ENCODE measurements around the gene IFIH1.

The IFIH1 gene

GRCh38 chr2:162257425-162257824, 61.1 kb downstream of the IFIH1 start:
- DNase-seq (ENCODE audit: low spot score) = no peak

- DNase-seq (ENCODE audit: low spot score) = peak; percentile 47
Measured at GRCh38 chr2:162256591-162256991, 61.9 kb downstream of the IFIH1 start.

- DNase-seq (ENCODE audit: low spot score) = no peak
Measured at GRCh38 chr2:162254236-162254871, 64.1 kb downstream of the IFIH1 start.

- no peak for DNase-seq (ENCODE audit: low spot score)
Measured at GRCh38 chr2:162253435-162253834, 65.0 kb downstream of the IFIH1 start.

- no peak for DNase-seq (ENCODE audit: low spot score)
Measured at GRCh38 chr2:162252153-162252552, 66.3 kb downstream of the IFIH1 start.

GRCh38 chr2:162245781-162246180, 72.7 kb downstream of the IFIH1 start:
- DNase-seq (ENCODE audit: low spot score) = no peak

- DNase-seq (ENCODE audit: low spot score) = no peak
Measured at GRCh38 chr2:162245061-162245460, 73.4 kb downstream of the IFIH1 start.

GRCh38 chr2:162244541-162245031, 73.9 kb downstream of the IFIH1 start:
- DNase-seq (ENCODE audit: low spot score) = peak; percentile 42

- no peak for DNase-seq (ENCODE audit: low spot score)
Measured at GRCh38 chr2:162243715-162244114, 74.8 kb downstream of the IFIH1 start.

- no peak for DNase-seq (ENCODE audit: low spot score)
Measured at GRCh38 chr2:162243294-162243693, 75.2 kb downstream of the IFIH1 start, which contains the start of gene FAP. FAP (minus strand) TSS chr2:162243445; CDS start chr2:162243327, 118 bp downstream.

GRCh38 chr2:162242586-162243280, 75.8 kb downstream of the IFIH1 start:
- DNase-seq (ENCODE audit: low spot score) = no peak

GRCh38 chr2:162241571-162241970, 76.9 kb downstream of the IFIH1 start:
- DNase-seq (ENCODE audit: low spot score) = no peak

- DNase-seq (ENCODE audit: low spot score) = no peak
Measured at GRCh38 chr2:162234620-162235462, 83.6 kb downstream of the IFIH1 start.

- no peak for DNase-seq (ENCODE audit: low spot score)
Measured at GRCh38 chr2:162233197-162233596, 85.3 kb downstream of the IFIH1 start.

GRCh38 chr2:162232671-162233070, 85.8 kb downstream of the IFIH1 start:
- no peak for DNase-seq (ENCODE audit: low spot score)

GRCh38 chr2:162232027-162232426, 86.5 kb downstream of the IFIH1 start:
- DNase-seq (ENCODE audit: low spot score) = no peak

GRCh38 chr2:162230761-162231160, 87.7 kb downstream of the IFIH1 start:
- no peak for DNase-seq (ENCODE audit: low spot score)

- no peak for DNase-seq (ENCODE audit: low spot score)
Measured at GRCh38 chr2:162226836-162227235, 91.6 kb downstream of the IFIH1 start.

GRCh38 chr2:162221064-162221463, 97.4 kb downstream of the IFIH1 start:
- peak; percentile 69 for DNase-seq (ENCODE audit: low spot score)

GRCh38 chr2:162220368-162220767, 98.1 kb downstream of the IFIH1 start:
- DNase-seq (ENCODE audit: low spot score) = no peak

- no peak for DNase-seq (ENCODE audit: low spot score)
Measured at GRCh38 chr2:162219426-162219825, 99.1 kb downstream of the IFIH1 start.

- DNase-seq (ENCODE audit: low spot score) = no peak
Measured at GRCh38 chr2:162217598-162217997, 100.9 kb downstream of the IFIH1 start.

All from RKO (cell line).